NB4 (cell line): ENCODE data around the gene TMEM95.

Experiments used
- DNase-seq: peaks from one replicate; pipeline ENCODE4 v3.0.0; 2010; ENCODE audit warnings: low read depth
- H3K4me3 ChIP-seq: one replicate; pipeline ENCODE4 v1.5.1; 2011; ENCODE audit warnings: mild to moderate bottlenecking, low read depth, low read length, moderate library complexity
- MYC ChIP-seq: IDR thresholded peaks from 2 replicates; pipeline ENCODE4 v1.6.1; 2011; ENCODE audit warnings: low read depth, low read length
- POLR2A ChIP-seq: IDR thresholded peaks from 2 replicates; pipeline ENCODE4 v1.6.1; 2011; ENCODE audit warnings: mild to moderate bottlenecking; ENCODE audit not compliant: insufficient read length; ENCODE audit errors: extremely low read depth
- TF ChIP-seq, protein P1 (sequence below): IDR thresholded peaks from 2 replicates; pipeline ENCODE4 v1.6.1; 2011; ENCODE audit warnings: low read depth, low read length
- TF ChIP-seq, protein P2 (sequence below): IDR thresholded peaks from one replicate; pipeline ENCODE4 v1.5.1; 2012; ENCODE audit warnings: low read depth, low read length

TMEM95 gene

DNA sequence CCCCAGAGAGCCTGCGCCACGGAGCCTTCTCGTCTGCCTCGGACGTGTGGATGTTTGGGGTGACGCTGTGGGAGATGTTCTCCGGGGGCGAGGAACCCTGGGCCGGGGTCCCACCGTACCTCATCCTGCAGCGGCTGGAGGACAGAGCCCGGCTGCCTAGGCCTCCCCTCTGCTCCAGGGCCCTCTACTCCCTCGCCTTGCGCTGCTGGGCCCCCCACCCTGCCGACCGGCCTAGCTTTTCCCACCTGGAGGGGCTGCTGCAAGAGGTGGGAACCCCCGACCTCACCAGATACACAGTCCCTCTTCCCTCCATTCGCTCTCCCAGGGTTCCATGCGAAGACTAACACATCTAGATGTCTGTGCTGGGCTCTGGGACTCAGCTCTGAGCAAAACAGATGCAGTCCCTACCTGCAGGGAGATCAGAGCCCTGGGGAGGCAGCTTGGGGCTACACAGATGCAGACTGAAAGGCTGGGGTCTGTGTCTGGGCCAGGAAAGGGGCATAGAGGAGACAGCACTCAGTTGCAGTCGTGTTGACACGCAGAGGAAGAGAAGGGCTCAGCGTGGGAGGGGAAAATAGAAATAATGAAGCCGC, 29.6 kb downstream of the TMEM95 start:
- TF ChIP-seq, protein P1, sequence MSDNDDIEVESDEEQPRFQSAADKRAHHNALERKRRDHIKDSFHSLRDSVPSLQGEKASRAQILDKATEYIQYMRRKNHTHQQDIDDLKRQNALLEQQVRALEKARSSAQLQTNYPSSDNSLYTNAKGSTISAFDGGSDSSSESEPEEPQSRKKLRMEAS: no peak
- TF ChIP-seq MYC: no peak
- no peak overlapping the region for H3K4me3 ChIP-seq
- DNase-seq: no peak

DNA sequence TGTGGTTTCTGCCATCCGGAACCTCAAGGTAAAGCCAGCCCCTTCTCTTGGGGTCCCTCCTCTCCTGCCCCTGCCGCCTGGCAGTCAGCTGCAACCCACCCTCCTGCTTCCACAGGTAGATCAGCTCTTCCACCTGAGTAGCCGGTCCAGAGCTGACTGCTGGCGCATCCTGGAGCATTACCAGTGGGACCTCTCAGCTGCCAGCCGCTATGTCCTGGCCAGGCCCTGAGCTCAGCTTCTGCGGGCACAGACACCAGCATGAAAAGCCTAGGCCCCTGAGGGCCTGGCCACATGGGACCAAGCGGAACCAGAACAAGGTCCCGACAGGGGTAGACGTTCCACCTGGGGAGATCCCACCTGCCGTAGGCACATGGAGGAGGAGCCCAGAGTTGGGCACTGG, 33.9 kb downstream of the TMEM95 start:
- no peak for TF ChIP-seq POLR2A
- no peak for TF ChIP-seq MYC
- TF ChIP-seq, protein P1: no peak
- TF ChIP-seq, protein P2, sequence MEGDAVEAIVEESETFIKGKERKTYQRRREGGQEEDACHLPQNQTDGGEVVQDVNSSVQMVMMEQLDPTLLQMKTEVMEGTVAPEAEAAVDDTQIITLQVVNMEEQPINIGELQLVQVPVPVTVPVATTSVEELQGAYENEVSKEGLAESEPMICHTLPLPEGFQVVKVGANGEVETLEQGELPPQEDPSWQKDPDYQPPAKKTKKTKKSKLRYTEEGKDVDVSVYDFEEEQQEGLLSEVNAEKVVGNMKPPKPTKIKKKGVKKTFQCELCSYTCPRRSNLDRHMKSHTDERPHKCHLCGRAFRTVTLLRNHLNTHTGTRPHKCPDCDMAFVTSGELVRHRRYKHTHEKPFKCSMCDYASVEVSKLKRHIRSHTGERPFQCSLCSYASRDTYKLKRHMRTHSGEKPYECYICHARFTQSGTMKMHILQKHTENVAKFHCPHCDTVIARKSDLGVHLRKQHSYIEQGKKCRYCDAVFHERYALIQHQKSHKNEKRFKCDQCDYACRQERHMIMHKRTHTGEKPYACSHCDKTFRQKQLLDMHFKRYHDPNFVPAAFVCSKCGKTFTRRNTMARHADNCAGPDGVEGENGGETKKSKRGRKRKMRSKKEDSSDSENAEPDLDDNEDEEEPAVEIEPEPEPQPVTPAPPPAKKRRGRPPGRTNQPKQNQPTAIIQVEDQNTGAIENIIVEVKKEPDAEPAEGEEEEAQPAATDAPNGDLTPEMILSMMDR: no peak
- no peak for DNase-seq
- no peak overlapping the region for H3K4me3 ChIP-seq

DNA sequence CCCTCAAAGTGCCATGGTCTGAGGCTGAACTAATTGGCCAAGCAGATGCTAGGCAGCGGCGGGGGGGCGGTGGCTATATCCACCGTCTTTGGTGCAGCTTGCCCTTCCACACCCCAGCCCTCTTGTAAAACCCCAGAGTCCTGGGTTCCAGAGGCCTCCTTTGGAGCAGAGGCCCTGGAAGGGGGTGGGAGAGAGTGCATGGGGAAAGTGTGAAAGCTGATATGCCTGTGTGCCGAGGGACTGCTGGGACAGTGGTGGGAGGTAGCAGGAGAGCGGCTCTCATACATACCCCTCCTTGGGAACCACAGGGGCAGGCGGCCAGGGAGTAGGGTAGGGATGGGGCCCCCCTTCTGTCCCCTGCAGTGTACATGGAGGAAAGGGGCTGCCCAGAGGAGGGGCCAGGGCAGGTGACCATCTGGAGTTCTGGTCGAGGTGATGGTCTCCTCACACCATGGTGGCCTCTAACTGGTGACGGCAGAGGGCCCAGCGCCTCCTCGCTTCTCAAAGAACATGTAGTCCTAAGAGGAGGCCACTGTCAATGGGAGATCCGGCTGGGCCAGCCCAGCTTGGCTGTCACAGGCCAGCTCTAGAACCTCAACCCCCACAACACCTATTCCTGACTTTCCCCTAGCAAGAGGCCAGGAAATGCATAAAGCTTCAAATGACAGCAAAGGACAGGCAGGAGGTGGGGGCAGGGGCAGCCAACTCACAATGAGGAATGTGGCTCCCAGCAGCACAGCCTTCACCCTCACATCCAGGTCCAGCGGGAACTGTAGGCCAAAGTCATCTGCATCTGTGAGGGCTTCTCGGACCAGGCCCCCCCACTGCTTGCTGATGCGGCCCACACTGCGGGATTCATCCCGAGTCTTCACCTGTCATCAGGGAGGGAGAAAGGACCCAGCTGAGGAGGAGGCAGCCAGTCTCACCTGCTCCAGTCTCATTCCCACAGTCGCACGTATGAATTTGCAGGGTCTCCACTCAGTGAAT, 35.3 kb downstream of the TMEM95 start:
- no peak for DNase-seq
- TF ChIP-seq, protein P2: no peak
- TF ChIP-seq MYC: no peak
- H3K4me3 ChIP-seq: no peak overlapping the region

DNA sequence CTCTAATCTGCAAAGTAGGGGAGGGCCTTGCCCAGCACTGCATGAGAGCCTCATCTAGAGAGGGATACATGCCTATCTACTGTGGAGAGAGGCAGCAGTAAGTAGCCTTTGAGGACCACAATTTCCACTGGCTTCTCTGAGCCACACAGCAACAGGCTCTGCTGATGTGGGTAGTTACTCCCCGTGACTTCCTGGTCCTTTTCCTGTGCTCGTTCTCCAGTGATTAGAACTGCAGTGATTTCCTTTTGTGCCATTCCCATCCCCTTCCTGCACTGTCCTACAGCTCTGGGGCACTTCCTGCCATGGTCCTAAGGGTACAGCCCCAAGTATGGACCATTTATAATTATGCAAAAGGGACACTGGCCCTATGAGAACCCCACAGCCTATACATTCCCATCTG, 36.4 kb downstream of the TMEM95 start:
- DNase-seq: no peak
- TF ChIP-seq POLR2A (no peak), MYC (no peak)
- TF ChIP-seq, protein P1: no peak
- TF ChIP-seq, protein P2: no peak
- H3K4me3 ChIP-seq: no peak overlapping the region

- TF ChIP-seq, protein P1: no peak
- no peak for DNase-seq
- H3K4me3 ChIP-seq: no peak overlapping the region
These were observed 38.0 kb downstream of the TMEM95 start for GRCh38 chr17:7392696-7393612.

DNA sequence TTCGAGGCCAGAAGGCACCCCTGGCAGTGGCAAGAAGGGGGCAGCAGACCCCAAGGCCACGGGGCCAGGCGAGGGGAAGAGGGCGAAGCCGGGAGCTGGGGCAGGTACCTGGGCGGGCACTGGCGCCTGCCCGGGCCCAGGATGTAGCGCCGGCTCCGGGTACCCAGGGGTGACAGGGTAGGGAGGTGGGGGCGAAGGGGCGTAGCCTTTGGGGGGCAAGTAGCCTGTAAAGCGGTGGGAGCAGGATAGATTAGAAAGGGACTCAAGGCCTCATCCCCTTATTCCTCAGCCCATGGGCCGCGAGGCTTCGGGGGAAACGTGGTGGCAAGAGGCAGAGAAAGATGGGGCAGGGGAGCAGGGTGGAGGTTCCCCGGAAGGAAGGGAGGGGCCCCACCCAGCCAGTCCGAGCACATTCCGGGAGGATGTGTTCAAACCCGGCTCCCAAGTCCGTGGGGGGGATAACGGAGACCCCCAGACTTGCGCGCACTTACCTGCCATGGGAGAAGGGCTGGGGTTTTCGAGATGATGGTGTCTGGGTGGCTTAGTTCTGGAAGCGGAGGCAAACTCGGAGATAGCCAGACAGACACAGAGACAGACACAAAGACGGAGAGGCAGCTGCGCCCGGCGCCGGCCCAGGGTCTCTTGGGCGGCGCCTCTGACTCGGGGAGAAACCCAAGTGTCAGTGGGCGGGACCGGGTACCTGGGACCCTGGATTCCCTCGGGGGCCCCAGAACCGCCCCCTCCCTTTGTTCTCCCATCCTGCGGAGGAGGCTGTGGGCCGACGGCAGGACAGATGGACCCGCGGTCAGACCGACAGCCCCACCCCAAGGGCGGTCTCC, 38.9 kb downstream of the TMEM95 start:
- DNase-seq: no peak
- H3K4me3 ChIP-seq: peak overlapping the region; percentile 43
- TF ChIP-seq, protein P1: no peak
- TF ChIP-seq, protein P2: no peak
- TF ChIP-seq POLR2A (no peak), MYC (no peak)
